ENCODE data around the gene TCL1B.

DNA sequence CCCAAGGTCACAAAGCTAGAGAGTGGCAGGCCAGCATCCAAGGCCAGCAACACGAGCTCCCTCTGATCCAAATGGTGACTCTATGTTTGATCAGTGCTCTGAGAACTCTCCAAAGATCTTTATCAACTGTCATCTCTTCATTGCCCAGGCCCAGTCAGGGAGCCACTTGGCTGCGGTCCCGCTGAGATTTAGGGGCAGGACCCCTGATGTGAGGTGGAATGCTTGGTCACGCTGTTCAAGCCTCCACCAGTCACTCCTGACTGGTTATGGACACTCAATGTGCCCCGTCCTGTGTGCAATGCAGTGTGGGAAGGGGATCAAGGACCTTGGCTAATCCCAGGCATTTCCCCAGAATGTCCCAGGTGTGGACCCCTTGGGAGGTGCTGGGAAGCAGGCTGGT, 19.8 kb upstream of the TCL1B start:
- TF ChIP-seq MAX (IDR thresholded peaks at IDR 0.05; ENCODE audit: low read depth, low read length) (no peak), POLR2A (IDR thresholded peaks at IDR 0.05; ENCODE audit: extremely low read depth, insufficient read length) (no peak), MYC (IDR thresholded peaks at IDR 0.05; ENCODE audit: low read depth, low read length) (no peak)
- TF ChIP-seq, protein P1, sequence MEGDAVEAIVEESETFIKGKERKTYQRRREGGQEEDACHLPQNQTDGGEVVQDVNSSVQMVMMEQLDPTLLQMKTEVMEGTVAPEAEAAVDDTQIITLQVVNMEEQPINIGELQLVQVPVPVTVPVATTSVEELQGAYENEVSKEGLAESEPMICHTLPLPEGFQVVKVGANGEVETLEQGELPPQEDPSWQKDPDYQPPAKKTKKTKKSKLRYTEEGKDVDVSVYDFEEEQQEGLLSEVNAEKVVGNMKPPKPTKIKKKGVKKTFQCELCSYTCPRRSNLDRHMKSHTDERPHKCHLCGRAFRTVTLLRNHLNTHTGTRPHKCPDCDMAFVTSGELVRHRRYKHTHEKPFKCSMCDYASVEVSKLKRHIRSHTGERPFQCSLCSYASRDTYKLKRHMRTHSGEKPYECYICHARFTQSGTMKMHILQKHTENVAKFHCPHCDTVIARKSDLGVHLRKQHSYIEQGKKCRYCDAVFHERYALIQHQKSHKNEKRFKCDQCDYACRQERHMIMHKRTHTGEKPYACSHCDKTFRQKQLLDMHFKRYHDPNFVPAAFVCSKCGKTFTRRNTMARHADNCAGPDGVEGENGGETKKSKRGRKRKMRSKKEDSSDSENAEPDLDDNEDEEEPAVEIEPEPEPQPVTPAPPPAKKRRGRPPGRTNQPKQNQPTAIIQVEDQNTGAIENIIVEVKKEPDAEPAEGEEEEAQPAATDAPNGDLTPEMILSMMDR (IDR thresholded peaks at IDR 0.05; ENCODE audit: low read depth, low read length), result no peak
